Measurements from ENCODE around the gene RNU6-1. TPM values are rescaled to one million over a fixed set of nuclear protein-coding genes. Genes with fewer than 3 reads are reported as not detected.

The RNU6-1 gene
- total and polyA plus RNA-seq, 2 experiments from 2014 or later, result not detected

- Histone ChIP-seq H3K9me3 (ENCODE audit: low read depth) (no peaks in the 10 kb centered on the region), H3K9me2 (replicated peaks; ENCODE audit: insufficient read depth) (no peaks in the 10 kb centered on the region), H3K36me3 (replicated peaks; ENCODE audit: insufficient read depth, low read depth) (no peaks in the 10 kb centered on the region), H3K27me3 (peaks cover 63% of the 10 kb centered on the region), H2AFZ (no peak overlapping the region), H3K79me2 (no peaks in the 10 kb centered on the region), H4K20me1 (ENCODE audit: insufficient read depth, poor library complexity, severe bottlenecking) (no peaks in the 10 kb centered on the region), H3K4me1 (ENCODE audit: insufficient read depth) (no peaks in the 10 kb centered on the region), H3K4me3 (no peak overlapping the region), H3K4me2 (no peak overlapping the region), H3K27ac (no peak overlapping the region)
- no peak for DNase-seq (ENCODE audit: low spot score)
- WGBS (ENCODE audit: low lambda C conversion rate, missing lambda C conversion rate), result 83% methylated on average over 3 of the region's 3 CpGs
- TF ChIP-seq EZH2 (IDR thresholded peaks at IDR 0.05; ENCODE audit: borderline replicate concordance) (no peak), CTCF (IDR thresholded peaks at IDR 0.05; ENCODE audit: poor library complexity) (no peak), EZH2phosphoT487 (IDR thresholded peaks at IDR 0.05; ENCODE audit: low read depth, severe bottlenecking, unreplicated experiment) (no peak)
Observed at GRCh38 chr15:67818464-67818863, 21.4 kb downstream of the RNU6-1 start.

- Histone ChIP-seq H3K27me3 (peaks cover 46% of the 10 kb centered on the region), H3K79me2 (no peaks in the 10 kb centered on the region), H3K9me2 (replicated peaks; ENCODE audit: insufficient read depth) (no peaks in the 10 kb centered on the region), H3K4me2 (no peak overlapping the region), H4K20me1 (ENCODE audit: insufficient read depth, poor library complexity, severe bottlenecking) (no peaks in the 10 kb centered on the region), H3K27ac (no peak overlapping the region), H3K4me3 (no peak overlapping the region), H2AFZ (no peak overlapping the region), H3K4me1 (ENCODE audit: insufficient read depth) (no peaks in the 10 kb centered on the region), H3K36me3 (replicated peaks; ENCODE audit: insufficient read depth, low read depth) (no peaks in the 10 kb centered on the region), H3K9me3 (ENCODE audit: low read depth) (no peaks in the 10 kb centered on the region)
- DNase-seq (ENCODE audit: low spot score), result no peak
- TF ChIP-seq CTCF (IDR thresholded peaks at IDR 0.05; ENCODE audit: poor library complexity) (no peak), EZH2 (IDR thresholded peaks at IDR 0.05; ENCODE audit: borderline replicate concordance) (no peak), EZH2phosphoT487 (IDR thresholded peaks at IDR 0.05; ENCODE audit: low read depth, severe bottlenecking, unreplicated experiment) (no peak)
- 96% methylated on average over 3 of the region's 3 CpGs for WGBS (ENCODE audit: low lambda C conversion rate, missing lambda C conversion rate)
Observed at GRCh38 chr15:67816668-67817067, 23.2 kb downstream of the RNU6-1 start.

DNA sequence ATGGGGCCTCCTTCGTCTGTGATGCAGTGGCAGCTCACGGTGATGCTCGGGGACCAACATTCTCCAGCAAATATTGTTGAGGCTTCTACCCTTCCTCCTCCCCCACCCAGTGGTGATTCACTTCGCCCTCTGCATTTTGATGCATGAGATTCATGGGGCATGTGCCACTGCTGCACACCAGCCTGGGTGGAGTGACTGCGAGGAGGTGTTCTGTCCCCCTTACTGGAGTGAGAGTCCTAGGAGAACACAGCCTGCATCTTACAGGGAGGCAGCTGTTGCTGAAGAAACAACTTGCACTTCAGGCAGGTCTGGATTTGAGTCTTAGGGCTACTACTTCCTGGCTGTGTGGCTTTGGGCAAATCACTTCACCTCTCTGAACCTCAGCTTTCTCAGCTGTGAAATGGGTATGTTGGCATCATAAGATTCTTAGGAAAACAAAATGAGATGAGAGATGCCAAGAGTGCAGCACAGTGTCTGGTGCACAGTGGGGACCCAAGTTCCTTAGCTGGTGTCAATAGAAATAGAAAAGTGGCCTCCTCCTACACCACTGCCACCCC, 24.7 kb downstream of the RNU6-1 start:
- Histone ChIP-seq H4K20me1 (ENCODE audit: insufficient read depth, poor library complexity, severe bottlenecking) (no peaks in the 10 kb centered on the region), H3K9me3 (ENCODE audit: low read depth) (no peaks in the 10 kb centered on the region), H3K27me3 (peaks cover 31% of the 10 kb centered on the region), H3K4me1 (ENCODE audit: insufficient read depth) (no peaks in the 10 kb centered on the region), H3K27ac (no peak overlapping the region), H3K4me3 (no peak overlapping the region), H3K4me2 (no peak overlapping the region), H3K36me3 (replicated peaks; ENCODE audit: insufficient read depth, low read depth) (no peaks in the 10 kb centered on the region), H3K9me2 (replicated peaks; ENCODE audit: insufficient read depth) (no peaks in the 10 kb centered on the region), H3K79me2 (no peaks in the 10 kb centered on the region), H2AFZ (no peak overlapping the region)
- DNase-seq (ENCODE audit: low spot score), result no peak
- TF ChIP-seq EZH2phosphoT487 (IDR thresholded peaks at IDR 0.05; ENCODE audit: low read depth, severe bottlenecking, unreplicated experiment) (no peak), EZH2 (IDR thresholded peaks at IDR 0.05; ENCODE audit: borderline replicate concordance) (no peak), CTCF (IDR thresholded peaks at IDR 0.05; ENCODE audit: poor library complexity) (no peak)
- 91% methylated on average over 5 of the region's 5 CpGs for WGBS (ENCODE audit: low lambda C conversion rate, missing lambda C conversion rate)
